C4-2B (cell line): Measurements from ENCODE around the gene DUSP1.

ENCODE experiments used
- CTCF ChIP-seq: fragments of 450-650 bp; conservative IDR thresholded peaks from 2 replicates; pipeline ENCODE4 v1.5.1; 2017; ENCODE audit warnings: mild to moderate bottlenecking
- ZFX ChIP-seq: fragments of 450-650 bp; IDR thresholded peaks from 2 replicates; pipeline ENCODE4 v1.6.1; 2017

DNA sequence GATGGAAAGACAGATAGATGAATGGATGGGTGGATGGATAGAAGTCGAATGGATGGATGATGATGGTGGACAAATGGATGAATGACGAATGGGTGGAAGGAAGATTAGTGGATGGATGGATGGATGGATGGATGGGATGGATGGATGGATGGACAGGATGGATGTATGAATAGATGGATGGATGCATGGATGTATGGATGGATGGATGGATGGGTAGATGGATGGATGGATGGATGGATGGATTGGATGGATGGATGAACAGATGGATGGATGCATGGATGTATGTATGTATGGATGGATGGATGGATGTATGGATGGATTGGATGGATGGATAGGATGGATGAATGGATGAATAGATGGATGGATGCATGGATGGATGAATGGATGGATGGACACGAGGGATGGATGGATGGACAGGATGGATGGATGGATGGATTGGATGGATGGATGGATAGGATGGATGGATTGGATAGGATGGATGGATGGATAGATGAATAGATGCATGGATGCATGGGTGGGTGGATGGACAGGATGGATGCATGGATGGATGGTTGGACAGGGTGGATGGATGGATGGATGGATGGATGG lies 52.4 kb downstream of the DUSP1 start:
- no peak for TF ChIP-seq CTCF
- no peak for TF ChIP-seq ZFX
